Measurements from ENCODE around the gene GPX4.

Gene GPX4

DNA sequence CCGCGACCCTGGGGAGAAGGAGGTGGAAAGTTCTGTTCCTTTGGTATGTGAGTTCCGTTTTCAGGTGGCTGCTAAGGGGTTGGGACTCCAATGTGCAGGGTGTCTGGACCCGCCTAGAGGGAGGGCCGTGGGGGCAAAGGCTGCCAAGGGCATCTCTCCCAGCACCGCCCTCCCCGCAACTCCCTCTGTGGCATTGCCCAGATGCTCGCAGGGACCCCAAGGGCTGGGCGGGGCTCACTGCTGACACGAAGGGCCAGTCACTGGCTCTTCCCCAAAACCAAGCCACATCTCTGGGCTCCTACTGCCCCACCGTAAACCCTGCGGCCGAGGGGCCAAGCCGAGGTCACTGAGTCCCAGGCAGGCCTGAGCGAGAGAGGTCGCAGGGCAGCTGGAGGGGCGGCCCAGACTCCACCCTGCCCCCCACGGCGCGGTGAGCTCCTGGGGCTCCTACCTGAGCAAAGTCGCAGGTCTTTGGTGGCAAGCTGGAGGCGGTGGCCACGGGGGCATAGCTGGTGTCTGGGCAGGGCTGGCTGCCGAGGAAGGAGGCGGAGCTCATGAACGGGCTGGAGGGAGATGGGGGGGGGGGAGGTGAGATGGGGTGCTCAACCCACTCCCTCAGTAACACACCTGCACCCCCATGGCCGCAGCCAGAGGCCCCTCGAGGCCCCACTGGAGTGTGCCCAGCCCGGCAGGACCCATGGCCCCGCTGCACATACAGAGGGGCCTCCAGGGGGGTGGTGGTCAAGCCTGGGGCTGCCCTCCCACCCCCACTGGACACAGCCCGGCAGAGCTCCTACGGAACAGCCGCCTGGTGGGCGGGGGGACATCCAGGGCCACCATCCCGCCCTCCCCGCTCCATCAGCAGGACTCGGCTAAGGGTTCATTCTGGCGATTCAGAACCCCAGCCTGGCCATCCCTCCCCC, 43.3 kb downstream of the GPX4 start:
- Mint-ChIP-seq H3K9me3 (peaks cover 1% of the 10 kb centered on the region), H3K4me1 (no peaks in the 10 kb centered on the region), H3K27ac (no peak overlapping the region), H3K27me3 (no peaks in the 10 kb centered on the region), H3K4me3 (no peak overlapping the region), H3K36me3 (ENCODE audit: low read depth) (peaks cover 14% of the 10 kb centered on the region)
- ATAC-seq (no peak), DNase-seq (no peak)

DNA sequence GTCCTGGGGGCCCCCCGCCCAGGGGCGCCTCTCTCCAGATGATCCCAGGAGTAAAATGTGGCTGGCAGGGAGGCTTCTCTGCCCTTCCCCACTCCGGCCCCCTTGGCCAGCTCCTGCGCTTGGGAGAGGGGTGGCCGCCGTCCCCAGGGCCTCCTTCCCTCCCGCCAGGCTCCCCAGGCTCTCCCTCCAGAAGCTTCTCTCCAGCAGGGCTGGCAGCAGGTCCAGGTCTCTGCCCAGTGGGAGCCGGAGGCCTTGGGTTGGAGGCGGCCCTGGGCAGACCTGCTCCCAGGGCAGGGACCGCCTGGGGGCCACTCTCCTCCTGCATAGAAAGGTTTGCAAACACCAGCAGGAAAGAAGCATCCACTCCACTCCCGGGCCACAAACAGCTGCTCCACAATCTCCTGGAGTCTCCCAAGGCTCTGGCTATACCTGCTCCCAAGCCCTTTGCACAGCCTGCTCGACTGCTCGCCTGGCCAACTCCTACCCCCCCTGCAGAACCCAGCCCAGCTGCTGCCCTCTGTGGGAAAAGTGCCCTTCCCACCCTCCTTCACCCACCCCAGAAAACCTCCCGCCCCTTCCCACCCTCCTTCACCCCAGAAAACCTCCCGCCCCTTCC, 44.2 kb downstream of the GPX4 start:
- no peaks in the 10 kb centered on the region for H3K9me3 Mint-ChIP-seq
- no peak overlapping the region for H3K27ac Mint-ChIP-seq
- H3K27me3 Mint-ChIP-seq: no peaks in the 10 kb centered on the region
- DNase-seq: no peak
- H3K36me3 Mint-ChIP-seq (ENCODE audit: low read depth): peaks cover 11% of the 10 kb centered on the region
- H3K4me1 Mint-ChIP-seq: no peaks in the 10 kb centered on the region
- no peak for ATAC-seq
- no peak overlapping the region for H3K4me3 Mint-ChIP-seq

DNA sequence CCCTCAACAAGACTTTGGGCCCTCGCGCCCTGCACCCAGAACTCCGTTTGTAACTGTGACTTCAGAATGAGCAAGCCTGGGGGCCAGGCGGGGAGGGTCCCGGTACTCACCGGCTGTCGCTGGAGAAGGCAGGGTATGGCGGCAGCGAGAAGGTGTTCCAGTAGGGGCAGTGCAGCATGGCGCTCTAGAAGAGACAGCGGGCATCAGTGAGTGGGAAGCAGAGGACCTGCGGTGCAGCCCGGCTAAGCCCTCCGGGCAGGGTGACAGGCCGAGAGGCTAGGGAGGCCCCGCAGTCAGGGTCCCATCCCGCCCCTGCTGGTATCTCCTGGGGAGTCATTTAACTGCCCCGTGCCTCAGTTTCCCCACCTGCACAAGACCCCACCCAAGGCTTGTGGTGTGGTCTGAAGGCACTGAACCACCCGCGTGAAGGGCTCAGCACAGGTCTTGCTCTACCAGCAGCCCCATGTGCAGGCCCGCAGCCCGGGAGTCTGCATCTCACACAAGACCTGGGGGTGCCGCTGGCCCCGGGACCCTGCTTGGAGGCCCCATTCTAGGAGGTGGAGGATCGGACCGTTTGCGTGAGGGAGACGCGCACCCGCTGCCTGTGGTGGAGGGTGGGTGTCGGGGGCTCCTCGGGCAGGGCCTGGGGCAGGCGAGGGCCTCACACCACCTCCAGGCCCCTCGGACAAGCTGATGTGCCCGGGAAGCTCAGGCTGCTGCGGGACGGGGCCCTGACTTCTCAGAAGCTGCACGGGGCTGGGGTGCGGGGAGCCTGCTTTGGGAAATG, 45.7 kb downstream of the GPX4 start:
- Mint-ChIP-seq H3K36me3 (ENCODE audit: low read depth) (peaks cover 7% of the 10 kb centered on the region), H3K4me1 (no peaks in the 10 kb centered on the region), H3K27me3 (no peaks in the 10 kb centered on the region), H3K9me3 (no peaks in the 10 kb centered on the region), H3K27ac (no peak overlapping the region), H3K4me3 (no peak overlapping the region)
- DNase-seq (no peak), ATAC-seq (no peak)

- peaks cover 2% of the 10 kb centered on the region for H3K36me3 Mint-ChIP-seq (ENCODE audit: low read depth)
- no peak overlapping the region for H3K27ac Mint-ChIP-seq
- no peaks in the 10 kb centered on the region for H3K9me3 Mint-ChIP-seq
- ATAC-seq: no peak
- H3K27me3 Mint-ChIP-seq: no peaks in the 10 kb centered on the region
- H3K4me3 Mint-ChIP-seq: no peak overlapping the region
- H3K4me1 Mint-ChIP-seq: no peaks in the 10 kb centered on the region
- no peak for DNase-seq
Observed at GRCh38 chr19:1150333-1151036, 46.7 kb downstream of the GPX4 start.

- H3K9me3 Mint-ChIP-seq: no peaks in the 10 kb centered on the region
- peak; percentile 21 for ATAC-seq
Observed at GRCh38 chr19:1151037-1151724, 47.4 kb downstream of the GPX4 start.

DNA sequence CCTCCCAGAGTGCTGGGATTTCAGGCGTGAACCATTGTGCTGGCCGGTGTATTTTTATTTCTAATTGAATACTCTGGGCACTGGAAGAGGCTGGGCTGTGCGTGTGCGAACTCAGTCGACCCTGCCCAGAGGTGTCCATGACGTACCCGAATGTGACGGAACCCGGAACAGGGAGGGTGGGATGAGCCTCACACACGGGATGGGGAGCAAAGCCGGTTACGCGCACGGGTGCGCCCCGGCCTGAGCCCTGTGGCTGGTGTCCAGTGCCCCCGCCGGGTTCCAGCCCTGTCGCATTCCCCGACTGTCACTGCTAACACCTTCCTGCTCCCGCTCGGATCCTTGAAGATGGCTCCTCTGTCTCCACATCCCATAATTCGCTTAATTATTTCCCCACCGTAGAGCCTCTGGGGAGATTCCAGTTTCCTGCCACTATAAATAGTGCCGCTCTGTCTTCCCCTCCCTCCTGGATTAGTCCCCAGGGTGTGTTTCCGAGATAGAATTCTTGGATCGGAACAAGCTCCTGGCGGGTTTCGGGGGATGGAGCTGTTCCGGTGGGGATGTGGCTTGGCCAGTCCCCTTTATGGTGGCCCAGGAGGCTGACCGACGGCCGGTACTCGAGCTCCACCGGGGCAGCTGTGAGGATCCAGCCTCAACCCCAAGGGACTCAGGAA, 48.3 kb downstream of the GPX4 start:
- Mint-ChIP-seq H3K9me3 (no peaks in the 10 kb centered on the region), H3K4me1 (no peaks in the 10 kb centered on the region), H3K36me3 (ENCODE audit: low read depth) (peaks cover 2% of the 10 kb centered on the region), H3K4me3 (no peak overlapping the region), H3K27me3 (no peaks in the 10 kb centered on the region), H3K27ac (no peak overlapping the region)
- DNase-seq: no peak
- ATAC-seq: no peak

More at GRCh38 chr19:1151037-1151724, 47.4 kb downstream of the GPX4 start:
- no peaks in the 10 kb centered on the region for H3K4me1 Mint-ChIP-seq
- peaks cover 2% of the 10 kb centered on the region for H3K36me3 Mint-ChIP-seq (ENCODE audit: low read depth)
- no peak overlapping the region for H3K27ac Mint-ChIP-seq
- no peaks in the 10 kb centered on the region for H3K27me3 Mint-ChIP-seq
- no peak for DNase-seq
- no peak overlapping the region for H3K4me3 Mint-ChIP-seq

GRCh38 chr19:1153891-1154730, 50.3 kb downstream of the GPX4 start:
- no peaks in the 10 kb centered on the region for H3K9me3 Mint-ChIP-seq
- DNase-seq: no peak
- no peak overlapping the region for H3K4me3 Mint-ChIP-seq
- no peaks in the 10 kb centered on the region for H3K27me3 Mint-ChIP-seq
- H3K27ac Mint-ChIP-seq: no peak overlapping the region
- H3K4me1 Mint-ChIP-seq: no peaks in the 10 kb centered on the region
- ATAC-seq: no peak
- peaks cover 2% of the 10 kb centered on the region for H3K36me3 Mint-ChIP-seq (ENCODE audit: low read depth)

DNA sequence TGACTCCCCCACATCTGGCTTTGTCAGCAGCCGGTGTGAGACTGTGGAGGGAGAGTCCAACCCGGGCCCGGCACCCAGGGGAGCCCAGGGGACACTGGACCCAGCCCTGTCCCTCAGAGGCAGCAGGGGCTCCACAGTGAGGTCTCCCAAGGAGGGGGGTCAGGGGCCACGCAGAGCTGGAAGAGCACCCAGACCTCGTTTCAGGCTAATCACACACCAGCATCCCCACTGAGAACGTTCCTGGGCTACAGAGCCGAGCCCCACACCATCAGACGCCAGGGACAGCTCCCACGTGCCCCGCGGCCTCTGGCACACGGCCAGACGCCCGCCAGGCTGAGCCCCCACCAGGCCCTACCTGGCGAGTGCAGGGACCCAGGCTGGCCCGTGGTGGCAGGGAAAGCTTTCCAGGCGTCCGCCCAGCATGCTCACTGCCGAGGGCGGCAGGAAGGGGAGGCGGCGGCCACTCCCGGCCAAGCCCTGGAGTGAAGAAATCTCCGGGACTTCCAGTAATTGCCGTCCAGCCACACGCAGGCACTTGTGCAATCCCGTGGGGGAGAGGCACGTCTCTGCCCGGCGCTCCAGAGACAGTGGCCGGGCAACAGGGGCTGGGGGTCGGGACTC, 51.0 kb downstream of the GPX4 start:
- no peaks in the 10 kb centered on the region for H3K4me1 Mint-ChIP-seq
- H3K4me3 Mint-ChIP-seq: no peak overlapping the region
- ATAC-seq (no peak), DNase-seq (no peak)
- no peaks in the 10 kb centered on the region for H3K9me3 Mint-ChIP-seq
- no peaks in the 10 kb centered on the region for H3K27me3 Mint-ChIP-seq
- peaks cover 2% of the 10 kb centered on the region for H3K36me3 Mint-ChIP-seq (ENCODE audit: low read depth)
- no peak overlapping the region for H3K27ac Mint-ChIP-seq

GRCh38 chr19:1155352-1156304, 51.8 kb downstream of the GPX4 start:
- Mint-ChIP-seq H3K4me3 (no peak overlapping the region), H3K4me1 (no peaks in the 10 kb centered on the region), H3K27ac (no peak overlapping the region), H3K36me3 (ENCODE audit: low read depth) (peaks cover 2% of the 10 kb centered on the region), H3K27me3 (no peaks in the 10 kb centered on the region), H3K9me3 (no peaks in the 10 kb centered on the region)
- ATAC-seq: no peak
- no peak for DNase-seq
